ENCODE measurements around the gene PI4KB. TPM values are rescaled to one million over a fixed set of nuclear protein-coding genes. Genes with fewer than 3 reads are reported as not detected.

Gene PI4KB
- total and polyA plus RNA-seq, 2 of the 4 experiments (the other 2 are of a cell fraction): 82.4 to 94.5 TPM

DNA sequence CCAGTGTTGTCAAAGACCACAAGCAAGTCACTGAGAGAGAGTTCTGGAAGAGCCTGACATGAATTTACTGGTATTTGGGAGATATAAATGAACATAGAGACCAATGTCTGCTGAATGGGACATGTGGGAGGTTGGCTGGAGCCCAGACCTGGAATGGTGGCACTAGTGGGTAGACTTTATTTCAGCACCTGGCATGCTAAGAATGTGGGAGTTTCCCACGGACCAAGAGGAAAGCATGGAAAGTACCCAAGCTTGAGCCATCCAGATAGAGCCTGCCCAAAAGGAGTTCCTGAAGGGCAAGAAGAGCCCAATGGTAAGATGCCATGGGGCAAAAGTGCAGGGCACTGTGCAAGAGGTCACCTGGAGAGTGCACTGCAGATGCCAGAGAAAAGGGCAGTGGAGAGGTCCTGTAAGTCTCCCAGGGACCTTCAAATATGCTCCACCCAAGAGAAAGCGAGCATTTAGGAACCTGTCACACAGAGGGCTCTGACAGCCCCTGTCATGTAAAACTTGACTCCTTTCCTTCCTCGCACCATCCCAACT, 53.2 kb downstream of the PI4KB start:
- no peak overlapping the region for H3K27ac ChIP-seq (ENCODE audit: insufficient read depth, low read length)
- H2BK20ac ChIP-seq (ENCODE audit: low read depth, low read length): no peak overlapping the region
- no peak overlapping the region for H3K23ac ChIP-seq (ENCODE audit: low read depth, low read length)
- no peak for DNase-seq
- no peak overlapping the region for H4K91ac ChIP-seq (ENCODE audit: insufficient read depth, low read depth, low read length)
- no peak overlapping the region for H3K14ac ChIP-seq (replicated peaks; ENCODE audit: low read depth, low read length)
- CTCF ChIA-PET: no interaction called here
- no peak overlapping the region for H2AK9ac ChIP-seq (replicated peaks; ENCODE audit: low read depth, low read length, poor library complexity)
- dilution Hi-C loops (cut with HindIII; ENCODE audit: low sequenced_read_pairs, unreplicated experiment): no loop called here
- ATAC-seq (ENCODE audit: low read depth): no peak
- TF ChIP-seq RFX5 (IDR thresholded peaks at IDR 0.05; ENCODE audit: low read depth, low read length) (no peak), POLR2A (IDR thresholded peaks at IDR 0.05; ENCODE audit: low read depth, low read length) (no peak), BHLHE40 (IDR thresholded peaks at IDR 0.05; ENCODE audit: low read depth, low read length) (no peak), FOS (IDR thresholded peaks at IDR 0.05; ENCODE audit: low read depth, low read length) (no peak), MXI1 (IDR thresholded peaks at IDR 0.05; ENCODE audit: borderline replicate concordance, low read depth, low read length) (no peak), RAD21 (IDR thresholded peaks at IDR 0.05; ENCODE audit: low read length) (no peak), SMC3 (IDR thresholded peaks at IDR 0.05; ENCODE audit: low read depth, low read length) (no peak), MAZ (IDR thresholded peaks at IDR 0.05; ENCODE audit: borderline replicate concordance, low read depth, low read length) (no peak), NFE2L2 (IDR thresholded peaks at IDR 0.05; ENCODE audit: low read depth, low read length) (no peak), CHD1 (IDR thresholded peaks at IDR 0.05; ENCODE audit: low read depth, low read length) (no peak), CEBPB (IDR thresholded peaks at IDR 0.05; ENCODE audit: low read depth, low read length) (no peak), RCOR1 (IDR thresholded peaks at IDR 0.05; ENCODE audit: insufficient replicate concordance, low read length) (no peak), MAFK (IDR thresholded peaks at IDR 0.05; ENCODE audit: low read depth, low read length) (no peak)
- TF ChIP-seq, protein P1, sequence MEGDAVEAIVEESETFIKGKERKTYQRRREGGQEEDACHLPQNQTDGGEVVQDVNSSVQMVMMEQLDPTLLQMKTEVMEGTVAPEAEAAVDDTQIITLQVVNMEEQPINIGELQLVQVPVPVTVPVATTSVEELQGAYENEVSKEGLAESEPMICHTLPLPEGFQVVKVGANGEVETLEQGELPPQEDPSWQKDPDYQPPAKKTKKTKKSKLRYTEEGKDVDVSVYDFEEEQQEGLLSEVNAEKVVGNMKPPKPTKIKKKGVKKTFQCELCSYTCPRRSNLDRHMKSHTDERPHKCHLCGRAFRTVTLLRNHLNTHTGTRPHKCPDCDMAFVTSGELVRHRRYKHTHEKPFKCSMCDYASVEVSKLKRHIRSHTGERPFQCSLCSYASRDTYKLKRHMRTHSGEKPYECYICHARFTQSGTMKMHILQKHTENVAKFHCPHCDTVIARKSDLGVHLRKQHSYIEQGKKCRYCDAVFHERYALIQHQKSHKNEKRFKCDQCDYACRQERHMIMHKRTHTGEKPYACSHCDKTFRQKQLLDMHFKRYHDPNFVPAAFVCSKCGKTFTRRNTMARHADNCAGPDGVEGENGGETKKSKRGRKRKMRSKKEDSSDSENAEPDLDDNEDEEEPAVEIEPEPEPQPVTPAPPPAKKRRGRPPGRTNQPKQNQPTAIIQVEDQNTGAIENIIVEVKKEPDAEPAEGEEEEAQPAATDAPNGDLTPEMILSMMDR (conservative IDR thresholded peaks at IDR 0.05; ENCODE audit: low read depth, low read length): no peak
- TF ChIP-seq, protein P2, sequence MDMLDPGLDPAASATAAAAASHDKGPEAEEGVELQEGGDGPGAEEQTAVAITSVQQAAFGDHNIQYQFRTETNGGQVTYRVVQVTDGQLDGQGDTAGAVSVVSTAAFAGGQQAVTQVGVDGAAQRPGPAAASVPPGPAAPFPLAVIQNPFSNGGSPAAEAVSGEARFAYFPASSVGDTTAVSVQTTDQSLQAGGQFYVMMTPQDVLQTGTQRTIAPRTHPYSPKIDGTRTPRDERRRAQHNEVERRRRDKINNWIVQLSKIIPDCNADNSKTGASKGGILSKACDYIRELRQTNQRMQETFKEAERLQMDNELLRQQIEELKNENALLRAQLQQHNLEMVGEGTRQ (IDR thresholded peaks at IDR 0.05; ENCODE audit: low read depth, low read length): no peak
- TF ChIP-seq, protein P3, sequence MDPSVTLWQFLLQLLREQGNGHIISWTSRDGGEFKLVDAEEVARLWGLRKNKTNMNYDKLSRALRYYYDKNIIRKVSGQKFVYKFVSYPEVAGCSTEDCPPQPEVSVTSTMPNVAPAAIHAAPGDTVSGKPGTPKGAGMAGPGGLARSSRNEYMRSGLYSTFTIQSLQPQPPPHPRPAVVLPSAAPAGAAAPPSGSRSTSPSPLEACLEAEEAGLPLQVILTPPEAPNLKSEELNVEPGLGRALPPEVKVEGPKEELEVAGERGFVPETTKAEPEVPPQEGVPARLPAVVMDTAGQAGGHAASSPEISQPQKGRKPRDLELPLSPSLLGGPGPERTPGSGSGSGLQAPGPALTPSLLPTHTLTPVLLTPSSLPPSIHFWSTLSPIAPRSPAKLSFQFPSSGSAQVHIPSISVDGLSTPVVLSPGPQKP (IDR thresholded peaks at IDR 0.05; ENCODE audit: borderline replicate concordance, low read depth, low read length): no peak
- POLR2A ChIA-PET (ENCODE audit: unreplicated experiment): no interaction called here
- H3K9ac ChIP-seq (ENCODE audit: low read depth, low read length): no peak overlapping the region
- H3K4ac ChIP-seq (ENCODE audit: low read depth, low read length): no peak overlapping the region
- H3K4me2 ChIP-seq (ENCODE audit: low read depth, low read length): no peak overlapping the region
- H2AK5ac ChIP-seq (ENCODE audit: low read depth, low read length): no peak overlapping the region
- BruUV-seq (replicated peaks): no TSS peak
- no peak overlapping the region for H2BK5ac ChIP-seq (ENCODE audit: low read depth, low read length, poor library complexity, severe bottlenecking)
- no peak overlapping the region for H4K8ac ChIP-seq (ENCODE audit: low read depth in 2 of 2, low read length in 2 of 2)
- no peaks in the 10 kb centered on the region for H3K79me1 ChIP-seq (ENCODE audit: low read depth in 1 of 2, low read length in 2 of 2)
- H4K20me1 ChIP-seq (ENCODE audit: insufficient read depth, low read length): no peaks in the 10 kb centered on the region
- no peaks in the 10 kb centered on the region for H3K27me3 ChIP-seq (ENCODE audit: control insufficient read depth, insufficient read depth, low read length)
- no peak overlapping the region for H3K56ac ChIP-seq (ENCODE audit: extremely low read depth, insufficient read depth, low read length)
- H3K9me3 ChIP-seq (ENCODE audit: control insufficient read depth, insufficient read depth, low read length): no peaks in the 10 kb centered on the region
- H3K4me1 ChIP-seq (ENCODE audit: control insufficient read depth, insufficient read depth, low read length): no peaks in the 10 kb centered on the region
- in situ Hi-C loops (cut with MboI; ENCODE audit: low sequenced_read_pairs): no loop called here
- intact Hi-C loops (cut with micrococcal nuclease): no loop called here
- H2BK120ac ChIP-seq (ENCODE audit: low read depth, low read length): no peak overlapping the region
- H3K18ac ChIP-seq (ENCODE audit: low read depth, low read length): no peak overlapping the region
- peaks cover 5% of the 10 kb centered on the region for H3K36me3 ChIP-seq (ENCODE audit: control insufficient read depth, insufficient read depth, low read length)
- 63% methylated on average over 1 of the region's 3 CpGs; no CpG with 5 or more reads in 1 of the 2 experiments for WGBS, 2 experiments (ENCODE audit: extremely low coverage in 2 of 2, insufficient read length in 1 of 2)
- H2AFZ ChIP-seq (replicated peaks; ENCODE audit: low read length, poor library complexity): no peak overlapping the region
- no peak overlapping the region for H4K5ac ChIP-seq (ENCODE audit: low read depth, low read length)
- H3K9me1 ChIP-seq (ENCODE audit: insufficient read depth, low read length): 0 out of 2 replicates have a peak, but pooled peaks cover 3% of the 10 kb centered on the region
- no peak overlapping the region for H2BK15ac ChIP-seq (ENCODE audit: low read depth, low read length)
- no peak overlapping the region for H3K4me3 ChIP-seq (ENCODE audit: insufficient read depth, low read depth, low read length)

All from IMR-90 (cell line).